ENCODE measurements around the gene KCNQ1.

- TF ChIP-seq CTCF (IDR thresholded peaks at IDR 0.05), result no peak
- TF ChIP-seq POLR2A (IDR thresholded peaks at IDR 0.05), result no peak
- TF ChIP-seq POLR2AphosphoS5 (IDR thresholded peaks at IDR 0.05), result no peak
Measured at GRCh38 chr11:2886191-2886894, 441.5 kb downstream of the KCNQ1 start.
